GM12878 (cell line): ENCODE data around the gene CACNA2D1. TPM values are rescaled to one million over a fixed set of nuclear protein-coding genes. Genes with fewer than 3 reads are reported as not detected.

Source experiments
- ATAC-seq: fragments of 200-7000 bp; cut with Tn5 transposase; 3 replicates; pipeline ENCODE4 v1.9.1; 2020; ENCODE audit warnings: mild to moderate bottlenecking, moderate library complexity
- BruUV-seq: library from RNA; stranded (reverse); fragments of 400-500 nt; replicated peaks from 2 replicates; lab custom pipeline; 2021; lab: Mats Ljungman, UMichigan
- CTCF ChIA-PET: fragments of 300-600 bp; sonication (Branson Sonifier 250); formaldehyde crosslinking; extraction: SDS; loops from one replicate; lab custom pipeline; 2021; ENCODE audit warnings: inconsistent platforms; lab: Yijun Ruan, JAX
- POLR2A ChIA-PET: fragments of 350-600 bp; formaldehyde crosslinking; extraction: SDS; loops from one replicate; lab custom pipeline; 2021; ENCODE audit warnings: inconsistent platforms; lab: Charles Lee
- RAD21 ChIA-PET: fragments of 300-600 bp; sonication (Branson Sonifier 250); formaldehyde crosslinking; loops from one replicate; lab custom pipeline; 2023; ENCODE audit warnings: antibody characterized with exemption; ENCODE audit not compliant: unreplicated experiment; lab: Charles Lee
- SMC1A ChIA-PET: fragments of 300-600 bp; sonication (Branson Sonifier 250); formaldehyde crosslinking; loops from one replicate; lab custom pipeline; 2023; ENCODE audit not compliant: unreplicated experiment, uncharacterized antibody; lab: Charles Lee
- DNase-seq: peaks from one replicate; pipeline ENCODE4 v3.0.0-alpha.2; 2011; ENCODE audit warnings: low read depth, low spot score
- FAIRE-seq: peaks from 3 replicates; lab custom pipeline; 2011; peaks lifted over from hg19 to GRCh38; lab: Jason Lieb, UNC
- H2AFZ ChIP-seq: 2 replicates; pipeline ENCODE4 v1.6.0; 2011; ENCODE audit warnings: low read depth, low read length, control low read depth; ENCODE audit not compliant: control insufficient read depth
- H3K27ac ChIP-seq: 2 replicates; pipeline ENCODE4 v1.5.1; 2011; ENCODE audit warnings: control low read depth; ENCODE audit not compliant: control insufficient read depth, insufficient read depth
- H3K27me3 ChIP-seq, 2 experiments: replicated peaks in 1 of 2; 2 replicates each; pipeline versions ENCODE4 v1.6.0 to v1.6.1; 2011; ENCODE audit warnings: low read length in 1 of 2; ENCODE audit not compliant: control insufficient read depth in 2 of 2, insufficient read depth in 2 of 2
- H3K36me3 ChIP-seq, 2 experiments: 2 replicates each; pipeline ENCODE4 v1.5.1; 2011; ENCODE audit warnings: low read length in 1 of 2; ENCODE audit not compliant: control insufficient read depth in 2 of 2, insufficient read depth in 2 of 2
- H3K4me1 ChIP-seq: 2 replicates; pipeline ENCODE4 v1.6.1; 2011; ENCODE audit warnings: mild to moderate bottlenecking, low read length, moderate library complexity, mixed read lengths; ENCODE audit not compliant: control insufficient read depth, insufficient read depth
- H3K4me2 ChIP-seq: 2 replicates; pipeline ENCODE4 v1.6.0; 2011; ENCODE audit warnings: control low read depth; ENCODE audit not compliant: control insufficient read depth, insufficient read depth
- H3K4me3 ChIP-seq: fragments of 200-600 bp; sonication (generic); 2 replicates; pipeline ENCODE4 v1.5.1; 2016
- H3K79me2 ChIP-seq: 2 replicates; pipeline ENCODE4 v1.6.0; 2011; ENCODE audit warnings: low read length; ENCODE audit not compliant: control insufficient read depth, insufficient read depth
- H3K9ac ChIP-seq: 2 replicates; pipeline ENCODE4 v1.8.0; 2011; ENCODE audit warnings: low read length, control low read depth, mixed read lengths; ENCODE audit not compliant: control insufficient read depth, insufficient read depth
- H3K9me3 ChIP-seq: replicated peaks from 3 replicates; pipeline ENCODE4 v1.5.1; 2011; ENCODE audit warnings: mild to moderate bottlenecking, low read length; ENCODE audit not compliant: control insufficient read depth, insufficient read depth
- H4K20me1 ChIP-seq: 2 replicates; pipeline ENCODE4 v1.6.0; 2011; ENCODE audit not compliant: control insufficient read depth, insufficient read depth
- CEBPZ ChIP-seq: fragments of 150-350 bp; IDR thresholded peaks from 2 replicates; pipeline ENCODE4 v1.6.1; 2016; ENCODE audit warnings: low read depth, low read length
- LARP7 ChIP-seq: fragments of 450-650 bp; IDR thresholded peaks from 2 replicates; pipeline ENCODE4 v1.6.1; 2017; ENCODE audit warnings: mild to moderate bottlenecking
- MEF2B ChIP-seq: fragments of 450-650 bp; IDR thresholded peaks from 2 replicates; pipeline ENCODE4 v1.6.1; 2018; ENCODE audit warnings: mild to moderate bottlenecking, moderate library complexity; ENCODE audit not compliant: partially characterized antibody, poor library complexity, severe bottlenecking
- MXI1 ChIP-seq: fragments of 150-350 bp; IDR thresholded peaks from 2 replicates; pipeline ENCODE4 v1.6.1; 2011; ENCODE audit warnings: low read depth, mild to moderate bottlenecking, inconsistent platforms, low read length, improper control_type of control experiment
- NR2C2 ChIP-seq: IDR thresholded peaks from 2 replicates; pipeline ENCODE4 v1.6.1; 2011; ENCODE audit warnings: borderline replicate concordance, low read depth; ENCODE audit not compliant: control insufficient read depth, insufficient read length
- NR2F1 ChIP-seq: fragments of 450-650 bp; conservative IDR thresholded peaks from 2 replicates; pipeline ENCODE4 v1.6.1; 2017; ENCODE audit warnings: mild to moderate bottlenecking
- RAD21 ChIP-seq: IDR thresholded peaks from 2 replicates; pipeline ENCODE4 v1.6.1; 2011; ENCODE audit warnings: mild to moderate bottlenecking, low read depth, low read length, moderate library complexity; ENCODE audit not compliant: insufficient read depth
- RELA ChIP-seq: fragments of 450-650 bp; IDR thresholded peaks from 2 replicates; pipeline ENCODE4 v1.8.0; 2014; ENCODE audit warnings: borderline replicate concordance; ENCODE audit not compliant: partially characterized antibody
- SIN3A ChIP-seq: IDR thresholded peaks from 2 replicates; pipeline ENCODE4 v1.6.1; 2012; ENCODE audit warnings: low read depth, low read length, improper control_type of control experiment
- SRF ChIP-seq, 2 experiments: IDR thresholded peaks; 2 replicates each; pipeline ENCODE4 v1.6.1; 2011; ENCODE audit warnings: low read depth in 2 of 2, low read length in 2 of 2, mild to moderate bottlenecking in 1 of 2, moderate library complexity in 1 of 2
- WRNIP1 ChIP-seq: IDR thresholded peaks from 2 replicates; pipeline ENCODE4 v1.6.1; 2011; ENCODE audit warnings: low read depth, low read length, improper control_type of control experiment, borderline replicate concordance
- YY1 ChIP-seq: IDR thresholded peaks from 2 replicates; pipeline ENCODE4 v1.6.1; 2011; ENCODE audit warnings: low read depth, mild to moderate bottlenecking, low read length
- ZBED1 ChIP-seq: IDR thresholded peaks from 2 replicates; pipeline ENCODE4 v1.6.1; 2016; ENCODE audit warnings: borderline replicate concordance
- ZNF207 ChIP-seq: fragments of 450-650 bp; IDR thresholded peaks from 2 replicates; pipeline ENCODE4 v1.6.1; 2014; ENCODE audit warnings: antibody characterized with exemption, mild to moderate bottlenecking, borderline replicate concordance
- WGBS: methylation state at CpG from one replicate; pipeline ENCODE4 v1.1.6; 2016; ENCODE audit warnings: low lambda C conversion rate; ENCODE audit not compliant: insufficient replicate concordance, insufficient coverage; ENCODE audit errors: missing lambda C conversion rate; 5-methylcytosine and 5-hydroxymethylcytosine counted together
- in situ Hi-C: fragments of 300-500 bp; cut with MboI; formaldehyde crosslinking; loops from 9 replicates; pipeline ENCODE4 v1.14.3; 2018; ENCODE audit warnings: mixed read lengths
- intact Hi-C: fragments of 100-400 bp; cut with micrococcal nuclease; formaldehyde crosslinking; loops from one replicate; pipeline ENCODE4 v1.14.2; 2022; ENCODE audit not compliant: unreplicated experiment
- polyA plus RNA-seq, 11 experiments: library from polyadenylated mRNA; depleted of rRNA in 4 of 11; unstranded in 6 of 11; stranded (reverse) in 5 of 11; fragments of >200 nt; fragmentation: Nextera tagmentation in 4 of 11; fragmentation: Illumina TruSeq in 1 of 11; extraction: Ambion mirVana in 4 of 11; extraction: Trizol in 1 of 11; gene quantifications; 1 replicate in 1 of 11; 2 replicates in 10 of 11; pipeline versions ENCODE4 v1.2.1 to v1.2.3, GENCODE V29; 2011 to 2016; ENCODE audit warnings: inconsistent platforms in 2 of 11, missing spikeins in 2 of 11, low read depth in 1 of 11
- total RNA-seq, 4 experiments: library from RNA; depleted of rRNA in 3 of 4; stranded (reverse); fragments of >200 nt in 3 of 4; fragmentation: Illumina TruSeq in 1 of 4; extraction: Trizol in 1 of 4; gene quantifications; 2 replicates each; pipeline versions ENCODE4 v1.2.1 to v1.2.3, GENCODE V29; 2013 to 2021

Gene CACNA2D1
- total and polyA plus RNA-seq, 10 of the 15 experiments (the other 5 are each of a cell fraction or from before 2014, with no cell fraction given) = 0.14 to 14.8 (median 0.97) TPM

- H3K27me3 ChIP-seq = no peaks in the 10 kb centered on the region
- H3K27ac ChIP-seq = no peak overlapping the region
- no peaks in the 10 kb centered on the region for H3K9me3 ChIP-seq
- H3K9ac ChIP-seq = no peak overlapping the region
- H4K20me1 ChIP-seq = no peaks in the 10 kb centered on the region
- 44% methylated on average over 1 of the region's 1 CpG for WGBS
- H3K4me3 ChIP-seq = no peak overlapping the region
- SMC1A ChIA-PET = interaction anchor here (0.7 to 4.3 kb wide), 8 partner anchors 10 to 81 kb away, joined by 3 to 33 read pairs (median 4); no protein-coding TSS in a partner anchor
- RAD21 ChIA-PET = interaction anchor here (1.1 kb wide), 1 partner anchor 91 kb away, joined by 4 read pairs; no protein-coding TSS in a partner anchor
- in situ Hi-C loops = no loop called here
- no peak overlapping the region for H2AFZ ChIP-seq
- POLR2A ChIA-PET = interaction anchor here (0.6 to 1.3 kb wide), 2 partner anchors 13 to 29 kb away, joined by 3 read pairs; no protein-coding TSS in a partner anchor
- no peak overlapping the region for H3K4me2 ChIP-seq
- FAIRE-seq (no peak), DNase-seq (no peak), ATAC-seq (no peak)
- CTCF ChIA-PET = interaction anchor here (1.2 to 1.9 kb wide), 2 partner anchors 9 to 12 kb away, joined by 3 to 4 read pairs; no protein-coding TSS in a partner anchor
- H3K79me2 ChIP-seq = no peaks in the 10 kb centered on the region
- no TSS peak for BruUV-seq
- no peaks in the 10 kb centered on the region for H3K4me1 ChIP-seq
- no peaks in the 10 kb centered on the region for H3K36me3 ChIP-seq
- intact Hi-C loops = no loop called here
- no peak for TF ChIP-seq SIN3A
- TF ChIP-seq MXI1 = no peak
- no peak for TF ChIP-seq NR2F1
- TF ChIP-seq RAD21 = no peak
- no peak for TF ChIP-seq NR2C2
- TF ChIP-seq ZNF207 = no peak
- TF ChIP-seq SRF (IDR thresholded peaks at IDR 0.05; ENCODE audit: low read depth in 2 of 2, low read length in 2 of 2) = no peak
- TF ChIP-seq LARP7 = no peak
- TF ChIP-seq YY1 = no peak
- no peak for TF ChIP-seq MEF2B
- TF ChIP-seq RELA = no peak
- TF ChIP-seq CEBPZ = no peak
- TF ChIP-seq WRNIP1 = no peak
- TF ChIP-seq ZBED1 = no peak
Measured at GRCh38 chr7:82268632-82269031, 174.9 kb downstream of the CACNA2D1 start.
